Measurements from ENCODE around the gene DLGAP1. TPM values are rescaled to one million over a fixed set of nuclear protein-coding genes. Genes with fewer than 3 reads are reported as not detected.

Gene DLGAP1
- polyA plus RNA-seq, 1 of the 3 experiments (the other 2 are of a cell fraction), result not detected

- Histone ChIP-seq H3K36me3 (replicated peaks in 1 of 2; ENCODE audit: control insufficient read depth in 1 of 2, insufficient read depth in 2 of 2, low read length in 1 of 2) (no peaks in the 10 kb centered on the region), H2AFZ (ENCODE audit: low read depth) (no peak overlapping the region; the same call in 1 of the 2 replicates), H3K9ac (no peak overlapping the region), H3K79me2 (ENCODE audit: insufficient read depth) (no peaks in the 10 kb centered on the region), H3K4me2 (no peak overlapping the region), H3K27me3 (ENCODE audit: insufficient read depth) (peaks cover 7% of the 10 kb centered on the region; the same call in 1 of the 2 replicates), H3K4me1 (ENCODE audit: control insufficient read depth in 1 of 2, insufficient read depth in 2 of 2, low read depth in 1 of 2, low read length in 1 of 2) (no peaks in the 10 kb centered on the region), H3K27ac (ENCODE audit: low read depth in 2 of 2, low read length in 1 of 2) (no peak overlapping the region), H3K9me2 (no peaks in the 10 kb centered on the region), H3K9me3 (no peaks in the 10 kb centered on the region), H3F3A (replicated peaks; ENCODE audit: insufficient read depth) (no peaks in the 10 kb centered on the region), H3K4me3 (ENCODE audit: low read depth in 2 of 2, low read length in 1 of 2) (no peak overlapping the region), H4K20me1 (ENCODE audit: insufficient read depth) (no peaks in the 10 kb centered on the region)
- 37% methylated on average over 9 of the region's 9 CpGs for WGBS (ENCODE audit: low lambda C conversion rate)
- TF ChIP-seq TAF1 (IDR thresholded peaks at IDR 0.05; ENCODE audit: borderline replicate concordance, low read depth, low read length) (no peak), NFIC (IDR thresholded peaks at IDR 0.05; ENCODE audit: borderline replicate concordance) (no peak), TCF12 (IDR thresholded peaks at IDR 0.05) (no peak), EZH2phosphoT487 (IDR thresholded peaks at IDR 0.05; ENCODE audit: borderline replicate concordance, low read depth) (no peak), RXRA (IDR thresholded peaks at IDR 0.05; ENCODE audit: borderline replicate concordance, low read depth) (no peak), MAX (IDR thresholded peaks at IDR 0.05; ENCODE audit: low read depth) (no peak), YY1 (IDR thresholded peaks at IDR 0.05; ENCODE audit: low read depth) (no peak), RFX5 (IDR thresholded peaks at IDR 0.05; ENCODE audit: low read length) (no peak)
- ChIA-PET CTCF (interaction anchor here (0.8 to 3.2 kb wide), 14 partner anchors 7 to 717 kb away, joined by 3 to 40 read pairs (median 5); no protein-coding TSS in a partner anchor), POLR2A (no interaction called here)
- DNase-seq, result no peak
These were observed 461.0 kb downstream of the DLGAP1 start for GRCh38 chr18:3993941-3994687.

- H3K9me3 ChIP-seq, result no peaks in the 10 kb centered on the region
- no peak overlapping the region for H3K27ac ChIP-seq (ENCODE audit: low read depth in 2 of 2, low read length in 1 of 2)
- no peaks in the 10 kb centered on the region; the same call in 1 of the 2 replicates for H3K27me3 ChIP-seq (ENCODE audit: insufficient read depth)
- H3K4me1 ChIP-seq (ENCODE audit: control insufficient read depth in 1 of 2, insufficient read depth in 2 of 2, low read depth in 1 of 2, low read length in 1 of 2), result peaks cover 0 to 14% of the 10 kb centered on the region in 2 experiments; a peak in 1 of 4 replicates
- ChIA-PET CTCF (interaction anchor here (1.2 to 1.5 kb wide), 2 partner anchors 10 to 19 kb away, joined by 5 to 8 read pairs; no protein-coding TSS in a partner anchor), POLR2A (interaction anchor here (0.6 kb wide), 1 partner anchor 690 kb away, joined by 5 read pairs; no protein-coding TSS in a partner anchor)
- H3K4me3 ChIP-seq (ENCODE audit: low read depth in 2 of 2, low read length in 1 of 2), result no peak overlapping the region
- no peak overlapping the region for H2AFZ ChIP-seq (ENCODE audit: low read depth)
- no peaks in the 10 kb centered on the region for H3F3A ChIP-seq (replicated peaks; ENCODE audit: insufficient read depth)
- H3K4me2 ChIP-seq, result no peak overlapping the region
- no peak overlapping the region for H3K9ac ChIP-seq
- H3K9me2 ChIP-seq, result no peaks in the 10 kb centered on the region
- no peaks in the 10 kb centered on the region for H4K20me1 ChIP-seq (ENCODE audit: insufficient read depth)
- DNase-seq, result no peak
- WGBS (ENCODE audit: low lambda C conversion rate), result 66% methylated on average over 2 of the region's 2 CpGs
- no peaks in the 10 kb centered on the region for H3K79me2 ChIP-seq (ENCODE audit: insufficient read depth)
- TF ChIP-seq PBX3 (IDR thresholded peaks at IDR 0.05), result no peak
- TF ChIP-seq EP300 (IDR thresholded peaks at IDR 0.05; ENCODE audit: borderline replicate concordance in 1 of 2, low read depth in 1 of 2, low read length in 1 of 2), result no peak
- no peak for TF ChIP-seq ZBTB33 (IDR thresholded peaks at IDR 0.05; ENCODE audit: borderline replicate concordance, low read depth)
- TF ChIP-seq SMC3 (IDR thresholded peaks at IDR 0.05; ENCODE audit: low read depth, low read length), result no peak
- TF ChIP-seq FOXM1 (IDR thresholded peaks at IDR 0.05; ENCODE audit: low read depth), result no peak
- no peak for TF ChIP-seq TEAD4 (IDR thresholded peaks at IDR 0.05; ENCODE audit: borderline replicate concordance, insufficient read depth)
- no peak for TF ChIP-seq GABPA (IDR thresholded peaks at IDR 0.05; ENCODE audit: low read depth)
- no peak for TF ChIP-seq RFX5 (IDR thresholded peaks at IDR 0.05; ENCODE audit: low read length)
- TF ChIP-seq NRF1 (IDR thresholded peaks at IDR 0.05; ENCODE audit: low read depth, low read length), result no peak
- TF ChIP-seq TCF12 (IDR thresholded peaks at IDR 0.05), result no peak
- no peak for TF ChIP-seq CHD2 (IDR thresholded peaks at IDR 0.05; ENCODE audit: low read length, partially characterized antibody)
- no peak for TF ChIP-seq IRF3 (IDR thresholded peaks at IDR 0.05; ENCODE audit: low read depth, low read length)
- no peak for TF ChIP-seq GATA2 (CRISPR knock-in tag; IDR thresholded peaks at IDR 0.05)
- no peak for TF ChIP-seq RAD21 (IDR thresholded peaks at IDR 0.05; ENCODE audit: low read length)
- no peak for TF ChIP-seq MAX (IDR thresholded peaks at IDR 0.05; ENCODE audit: low read depth)
- TF ChIP-seq NFIC (IDR thresholded peaks at IDR 0.05; ENCODE audit: borderline replicate concordance), result no peak
- TF ChIP-seq FOSL2 (IDR thresholded peaks at IDR 0.05; ENCODE audit: borderline replicate concordance, low read depth), result no peak
- no peak for TF ChIP-seq USF1 (IDR thresholded peaks at IDR 0.05; ENCODE audit: borderline replicate concordance, low read depth)
- no peaks in the 10 kb centered on the region for H3K36me3 ChIP-seq (replicated peaks in 1 of 2; ENCODE audit: control insufficient read depth in 1 of 2, insufficient read depth in 2 of 2, low read length in 1 of 2)
These were observed 469.4 kb downstream of the DLGAP1 start for GRCh38 chr18:3985664-3986063.
